GM19035 (cell line): ENCODE results near the gene POLR3B.
"Not testable (repeated sequence)": the region's sequence is repeated elsewhere in the genome, so short reads cannot be mapped to it uniquely, and the experiment has no call there.

Source experiments
- ATAC-seq: cut with Tn5 transposase; IDR thresholded peaks from one replicate; pipeline ENCODE4 v1.9.1; 2021; ENCODE audit not compliant: unreplicated experiment

Gene POLR3B

DNA sequence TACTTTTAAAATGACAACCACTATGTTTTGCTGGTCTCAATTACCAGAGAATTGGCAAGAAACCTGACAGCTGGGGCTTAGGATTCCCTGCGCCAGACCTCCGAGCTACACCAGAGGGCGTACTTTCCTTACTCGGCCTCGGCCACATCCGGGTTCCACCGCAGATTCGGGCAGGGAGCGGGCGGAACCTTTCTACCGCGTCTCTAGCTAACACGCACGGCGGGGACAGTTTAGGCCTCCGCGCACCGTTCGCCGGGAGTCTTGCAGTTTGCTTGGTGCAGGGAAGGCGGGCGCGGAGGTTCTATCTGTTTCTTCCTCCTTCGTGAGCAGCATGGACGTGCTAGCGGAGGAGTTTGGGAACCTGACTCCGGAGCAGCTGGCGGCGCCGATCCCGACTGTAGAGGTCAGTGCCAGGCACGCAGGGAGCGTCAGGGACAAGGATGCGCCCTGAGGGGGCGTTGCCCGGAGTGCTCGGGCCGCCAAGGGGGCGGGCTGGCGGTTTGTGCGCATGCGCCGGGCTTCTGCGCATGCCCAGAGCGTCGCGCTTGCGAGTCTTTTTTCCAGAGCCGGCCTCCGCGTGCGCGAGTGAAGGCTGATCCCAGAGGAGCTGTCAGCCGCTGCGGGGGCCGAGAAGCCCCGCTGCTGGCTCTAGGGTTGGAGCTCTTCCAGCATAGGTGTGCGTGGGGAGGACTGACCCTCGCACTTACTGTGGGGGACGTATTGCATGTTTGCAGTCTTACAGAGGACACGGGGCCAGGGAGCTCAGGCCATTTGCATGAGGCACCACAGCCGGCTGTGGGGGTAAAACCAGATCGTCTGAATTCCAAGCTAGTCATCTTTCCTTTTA, at the start of gene POLR3B:
Gene POLR3B (plus strand): TSS at position 200 of the 847 bp plus-strand sequence. CDS start 132 bp downstream, at position 332.
- ATAC-seq, result peak; percentile 91

- no peak for ATAC-seq
These were observed 49.4 kb upstream of the POLR3B start for GRCh38 chr12:106308121-106308520.

DNA sequence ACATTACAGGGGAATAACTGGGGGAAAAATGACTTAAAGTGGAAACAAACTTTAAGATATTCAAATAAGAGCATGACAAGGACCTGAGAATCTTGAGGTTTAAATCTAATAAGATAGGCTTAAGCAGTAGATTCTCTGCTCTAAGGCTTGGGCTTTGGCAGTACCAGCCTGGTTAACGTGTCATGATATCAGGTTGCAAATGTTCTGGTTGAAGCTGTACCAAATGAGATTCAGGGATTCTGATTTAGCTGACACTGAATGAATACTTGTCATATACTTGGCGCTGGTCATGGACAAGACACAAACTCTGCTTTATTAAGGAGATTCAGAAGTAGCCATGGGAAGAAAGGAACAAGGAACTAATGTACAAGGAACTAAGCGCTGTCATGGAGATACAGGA, 48.9 kb upstream of the POLR3B start:
- no peak for ATAC-seq

GRCh38 chr12:106309671-106310505, 47.7 kb upstream of the POLR3B start:
- ATAC-seq, result no peak

DNA sequence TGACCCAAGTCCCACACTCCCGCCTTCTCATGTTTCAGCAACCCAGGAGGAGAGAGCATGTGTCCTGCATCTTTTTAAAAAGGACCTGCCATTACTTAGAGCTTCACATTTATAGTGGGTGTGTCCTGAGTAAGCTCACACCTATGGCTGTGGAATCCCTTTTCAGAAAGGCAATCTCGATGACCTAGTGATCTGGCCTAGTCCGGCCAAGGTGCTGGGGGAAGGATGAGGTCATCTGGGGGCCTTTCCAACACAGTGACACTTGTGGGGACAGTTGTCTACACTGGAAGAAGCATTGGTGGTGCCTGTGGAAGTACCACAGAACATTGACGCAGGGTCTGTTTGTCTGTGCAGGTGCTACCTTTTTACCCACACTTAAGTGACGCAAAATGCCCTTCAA, 46.9 kb upstream of the POLR3B start:
- ATAC-seq, result no peak

DNA sequence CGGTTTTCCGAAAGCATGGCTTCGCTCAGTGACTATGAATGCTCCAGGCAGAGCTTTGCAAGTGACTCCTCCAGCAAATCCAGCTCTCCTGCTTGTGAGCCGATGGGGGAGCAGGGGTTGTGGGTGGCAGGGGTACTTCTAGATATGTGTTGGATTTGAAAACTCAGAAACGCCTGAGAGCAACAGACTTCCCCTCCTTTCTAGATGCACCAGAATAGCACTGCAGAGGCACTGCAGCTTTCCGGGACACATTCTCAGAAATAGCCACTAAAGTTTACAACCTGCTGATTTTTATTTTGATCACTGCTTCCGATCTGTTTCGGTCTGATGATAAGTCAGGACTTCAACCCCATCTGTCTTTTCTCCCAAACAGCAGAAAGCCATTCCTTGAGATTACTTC, 46.4 kb upstream of the POLR3B start:
- no peak for ATAC-seq

GRCh38 chr12:106313413-106313812, 44.1 kb upstream of the POLR3B start:
- not testable (repeated sequence) for ATAC-seq

DNA sequence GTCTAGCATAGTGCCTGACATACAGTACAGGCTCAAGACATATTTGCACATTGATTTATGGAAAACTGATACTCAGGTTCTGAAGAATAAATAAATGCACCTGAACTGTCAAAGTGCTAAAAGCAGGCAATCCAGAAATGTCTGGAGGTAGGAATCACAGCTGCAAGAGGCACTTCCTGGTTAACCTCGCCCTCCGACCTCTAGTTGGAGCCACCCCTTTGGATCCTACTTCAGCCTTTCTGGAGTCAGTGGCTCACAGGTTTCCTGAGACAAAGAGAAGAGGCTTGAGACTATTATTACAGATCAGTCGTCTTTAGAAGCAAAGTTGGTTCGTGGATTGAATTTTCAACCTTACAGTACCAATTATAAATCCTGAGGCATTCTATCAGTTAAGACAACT, 42.0 kb upstream of the POLR3B start:
- no peak for ATAC-seq

DNA sequence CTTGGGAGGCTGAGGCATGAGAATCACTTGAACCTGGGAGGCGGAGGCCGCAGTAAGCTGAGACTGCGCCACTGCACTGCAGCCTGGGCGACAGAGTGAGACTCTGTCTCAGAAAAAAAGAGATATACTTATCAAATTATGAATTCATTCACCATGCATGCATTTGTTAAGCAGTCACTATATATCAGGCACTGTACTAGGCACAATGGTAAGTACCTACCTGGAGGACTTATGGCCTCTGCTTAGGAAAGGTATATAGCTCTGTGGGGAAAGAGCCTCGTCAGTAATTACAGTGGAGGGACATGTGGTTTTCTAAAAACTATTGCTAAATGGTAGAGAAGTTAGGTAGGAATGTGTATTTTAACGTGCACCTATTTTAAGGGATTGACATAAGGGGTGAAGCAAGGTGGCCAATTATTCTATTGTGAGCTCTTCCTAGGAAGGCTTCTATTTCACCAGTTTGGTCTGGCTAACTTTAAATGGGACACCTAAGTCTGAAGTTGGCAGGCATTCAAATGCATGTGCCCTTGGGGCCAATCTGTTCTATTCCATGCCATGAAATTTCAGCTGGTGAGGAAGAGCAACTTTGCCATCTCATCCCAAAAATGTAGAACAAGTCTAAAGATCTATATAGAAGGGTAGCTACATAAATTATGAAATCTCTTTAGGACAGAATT, 40.0 kb upstream of the POLR3B start:
- no peak for ATAC-seq

DNA sequence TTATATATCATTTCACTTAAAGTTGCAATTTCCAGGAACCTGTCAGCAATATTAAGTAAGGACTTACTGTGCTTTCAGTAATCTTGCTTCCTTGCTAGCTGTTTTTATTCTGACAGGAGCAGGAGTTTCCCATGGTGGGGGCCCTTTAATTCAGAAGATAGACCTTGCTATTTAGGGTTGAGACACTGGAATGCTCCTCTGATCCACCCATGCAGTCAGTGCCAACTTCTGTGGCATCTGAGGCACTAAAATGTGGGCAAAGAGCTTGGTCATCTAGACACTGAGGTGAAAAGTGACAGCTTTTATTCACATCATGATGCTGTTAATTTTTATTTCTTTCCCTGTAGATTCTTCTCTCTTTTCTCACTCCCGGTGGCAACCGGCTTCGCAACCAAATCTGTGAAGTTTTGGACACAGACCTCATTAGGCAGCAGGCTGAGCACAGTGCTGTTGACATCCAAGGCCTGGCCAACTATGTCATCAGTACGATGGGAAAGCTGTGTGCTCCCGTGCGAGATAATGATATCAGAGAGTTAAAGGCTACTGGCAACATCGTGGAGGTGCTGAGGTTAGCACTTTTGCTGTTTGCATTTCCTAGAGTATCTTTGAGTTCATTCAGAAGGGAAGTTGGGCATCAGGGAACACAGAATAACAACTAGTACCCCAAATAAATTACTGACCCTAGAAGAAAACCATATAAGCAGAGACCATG, 36.3 kb upstream of the POLR3B start:
- no peak for ATAC-seq

DNA sequence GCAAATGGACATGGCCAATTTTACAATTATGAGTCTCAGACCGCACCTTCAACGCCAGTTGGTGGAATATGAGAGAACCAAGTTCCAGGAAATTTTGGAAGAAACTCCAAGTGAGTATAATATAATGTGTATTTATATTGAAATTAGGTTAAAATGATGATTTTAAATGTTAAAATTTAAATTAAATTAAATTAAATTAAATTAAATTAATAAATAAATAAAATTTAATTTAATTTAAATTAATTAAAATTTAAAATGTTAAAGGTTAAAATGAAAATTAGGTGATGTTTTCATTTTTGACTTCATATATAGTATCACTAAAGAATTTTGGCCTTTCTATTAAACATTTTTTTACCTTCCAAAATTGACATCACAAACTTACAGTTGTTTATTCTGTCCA, 34.0 kb upstream of the POLR3B start:
- ATAC-seq, result no peak

DNA sequence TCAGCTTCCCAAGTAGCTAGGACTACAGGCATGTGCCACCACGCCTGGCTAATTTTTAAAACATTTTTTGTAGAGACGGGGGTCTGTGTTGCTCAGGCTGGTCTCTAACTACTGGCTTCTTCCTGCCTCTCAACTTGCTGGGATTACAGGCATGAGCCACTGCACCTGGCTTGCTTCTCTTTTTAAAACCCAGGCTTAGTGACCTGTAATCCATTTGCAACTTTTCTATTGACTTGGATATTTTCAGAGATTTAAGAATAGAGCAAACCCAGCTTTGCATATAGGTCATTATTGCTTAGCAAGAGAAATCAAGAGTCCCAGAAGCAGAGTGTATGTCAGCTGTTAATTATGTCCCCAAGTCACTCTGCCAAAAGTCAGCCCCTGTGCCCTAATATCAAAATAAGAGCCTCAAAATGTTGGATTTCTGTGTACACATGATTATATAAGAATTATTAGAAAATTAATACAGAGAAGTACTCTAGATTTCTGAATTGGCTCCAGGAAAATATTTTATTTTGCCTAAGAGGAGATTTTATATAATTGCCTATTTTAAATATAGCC, 30.2 kb upstream of the POLR3B start:
- no peak for ATAC-seq

GRCh38 chr12:106328735-106329134, 28.8 kb upstream of the POLR3B start:
- ATAC-seq, result no peak

GRCh38 chr12:106329231-106329982, 28.1 kb upstream of the POLR3B start:
- no peak for ATAC-seq

DNA sequence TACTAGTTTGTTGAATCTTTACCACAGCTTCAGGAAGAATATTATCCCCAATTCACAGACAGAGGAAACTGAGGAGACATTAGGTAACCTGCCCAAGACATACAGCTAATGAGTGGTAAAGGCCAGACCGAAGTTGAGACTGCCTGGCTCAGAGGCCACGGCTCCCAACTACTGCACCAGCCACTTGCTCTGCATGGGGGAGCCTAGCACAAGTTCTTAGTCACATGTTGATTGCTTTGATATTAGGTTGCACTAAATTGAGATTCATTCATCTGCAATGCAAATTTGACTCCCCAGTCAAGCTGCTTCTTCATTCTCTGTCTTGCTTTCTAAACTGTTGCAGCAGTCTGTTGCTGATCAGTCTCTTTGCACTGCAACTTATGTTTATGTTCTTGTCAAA, 25.9 kb upstream of the POLR3B start:
- no peak for ATAC-seq

DNA sequence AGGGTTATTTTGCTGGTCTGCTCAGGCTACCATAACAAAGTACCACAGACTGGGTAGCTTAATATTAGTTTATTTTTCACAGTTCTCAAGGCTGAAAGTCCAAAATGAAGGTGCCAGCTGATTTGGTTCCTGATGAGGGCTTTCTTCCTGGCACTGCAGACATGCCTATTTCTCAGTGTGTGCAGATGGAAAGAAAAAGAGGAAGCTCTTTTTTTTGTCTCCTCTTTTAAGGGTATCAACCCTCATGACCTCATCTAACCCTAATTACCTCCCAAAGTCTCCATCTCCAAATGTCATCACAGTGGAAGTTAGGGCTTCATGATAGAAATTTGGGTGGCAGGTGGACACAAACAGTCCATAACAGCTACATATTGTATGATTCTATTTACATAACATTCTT, 25.0 kb upstream of the POLR3B start:
- ATAC-seq, result no peak

GRCh38 chr12:106333010-106333409, 24.5 kb upstream of the POLR3B start:
- ATAC-seq, result no peak

GRCh38 chr12:106333756-106334155, 23.8 kb upstream of the POLR3B start:
- ATAC-seq, result no peak

- no peak for ATAC-seq
These were observed 16.3 kb upstream of the POLR3B start for GRCh38 chr12:106341086-106341877.
